K562 (cell line): Measurements from ENCODE around the gene FMN1. TPM values are rescaled to one million over a fixed set of nuclear protein-coding genes. Genes with fewer than 3 reads are reported as not detected.

Experiments used
- ATAC-seq: fragments of 200-7000 bp; cut with Tn5 transposase; 3 replicates; pipeline ENCODE4 v1.9.1; 2020; ENCODE audit warnings: moderate library complexity
- BruUV-seq: library from RNA; stranded (reverse); fragments of 400-500 nt; replicated peaks from 2 replicates; lab custom pipeline; 2021; lab: Mats Ljungman, UMichigan
- CTCF ChIA-PET: fragments of 300-600 bp; formaldehyde crosslinking; extraction: SDS; loops from one replicate; lab custom pipeline; 2021; ENCODE audit warnings: low intra/inter-chr PET ratio; lab: Yijun Ruan, JAX
- POLR2A ChIA-PET: fragments of 300-600, 350-650 bp; sonication (Branson Sonifier 250); formaldehyde crosslinking; extraction: SDS; loops from one replicate; lab custom pipeline; 2021; ENCODE audit warnings: antibody characterized with exemption, inconsistent platforms; lab: Yijun Ruan, JAX
- DNase-seq, 4 experiments: peaks; one replicate each; pipeline versions ENCODE4 v3.0.0 to v3.0.0-alpha.2; 2011 to 2018; ENCODE audit warnings: low spot score in 3 of 4, mixed read lengths in 3 of 4; ENCODE audit errors: extremely low read depth in 1 of 4
- FAIRE-seq: peaks from 2 replicates; lab custom pipeline; 2011; peaks lifted over from hg19 to GRCh38; lab: Jason Lieb, UNC
- H2AFZ ChIP-seq: 2 replicates; pipeline ENCODE4 v1.6.0; 2011; ENCODE audit warnings: low read depth, low read length, control low read depth, inconsistent platforms
- H3K27ac ChIP-seq: fragments of 200-600 bp; 3 replicates; pipeline ENCODE4 v1.8.0; 2011; ENCODE audit warnings: low read depth, mild to moderate bottlenecking, control low read depth, inconsistent platforms, low read length, moderate library complexity, mixed read lengths; ENCODE audit errors: extremely low read depth
- H3K27me3 ChIP-seq, 2 experiments: fragments of 300-600 bp in 1 of 2; 2 replicates in 1 of 2; 3 replicates in 1 of 2; pipeline versions ENCODE4 v1.6.0 to v1.8.0; 2011; ENCODE audit warnings: inconsistent platforms in 2 of 2, low read length in 2 of 2, mild to moderate bottlenecking in 1 of 2, mixed read lengths in 1 of 2, moderate library complexity in 1 of 2; ENCODE audit not compliant: control insufficient read depth in 2 of 2, insufficient read depth in 2 of 2
- H3K36me3 ChIP-seq: fragments of 300-600 bp; 3 replicates; pipeline ENCODE4 v1.8.0; 2011; ENCODE audit warnings: mild to moderate bottlenecking, low read length, inconsistent platforms; ENCODE audit not compliant: control insufficient read depth, insufficient read depth
- H3K4me1 ChIP-seq, 2 experiments: fragments of 200-600 bp in 1 of 2; replicated peaks in 1 of 2; 2 replicates in 1 of 2; 3 replicates in 1 of 2; pipeline versions ENCODE4 v1.5.1 to v1.8.0; 2011; ENCODE audit warnings: inconsistent platforms in 2 of 2, low read length in 2 of 2, mild to moderate bottlenecking in 1 of 2, mixed read lengths in 1 of 2, moderate library complexity in 1 of 2; ENCODE audit not compliant: control insufficient read depth in 2 of 2, insufficient read depth in 2 of 2
- H3K4me2 ChIP-seq: 2 replicates; pipeline ENCODE4 v1.6.1; 2011; ENCODE audit warnings: low read length, control low read depth, inconsistent platforms, mixed read lengths; ENCODE audit not compliant: insufficient read depth
- H3K4me3 ChIP-seq: fragments of 200-600 bp; sonication (generic), shearing (Covaris generic); 2 replicates; pipeline ENCODE4 v1.5.1; 2016; ENCODE audit warnings: control low read depth, inconsistent platforms
- H3K79me2 ChIP-seq: fragments of 200-600 bp; 3 replicates; pipeline ENCODE4 v1.8.0; 2011; ENCODE audit warnings: low read length, inconsistent platforms; ENCODE audit not compliant: control insufficient read depth, insufficient read depth
- H3K9ac ChIP-seq, 2 experiments: 2 replicates each; pipeline versions ENCODE4 v1.6.0 to v1.6.1; 2011; ENCODE audit warnings: low read depth in 2 of 2, low read length in 2 of 2, control low read depth in 1 of 2, inconsistent platforms in 1 of 2, mild to moderate bottlenecking in 1 of 2, mixed read lengths in 1 of 2; ENCODE audit not compliant: insufficient read depth in 1 of 2
- H3K9me1 ChIP-seq: one replicate; pipeline ENCODE4 v1.6.0; 2011; ENCODE audit warnings: inconsistent platforms, mild to moderate bottlenecking, low read length, moderate library complexity; ENCODE audit not compliant: control insufficient read depth, insufficient read depth
- H3K9me3 ChIP-seq: replicated peaks from 2 replicates; pipeline ENCODE4 v1.5.1; 2011; ENCODE audit warnings: low read depth, low read length, inconsistent platforms; ENCODE audit not compliant: control insufficient read depth, insufficient read depth
- H4K20me1 ChIP-seq: replicated peaks from 2 replicates; pipeline ENCODE4 v1.6.1; 2011; ENCODE audit warnings: low read length, inconsistent platforms, mixed read lengths; ENCODE audit not compliant: control insufficient read depth, insufficient read depth
- MTA2 ChIP-seq: fragments of 450-650 bp; IDR thresholded peaks from 2 replicates; pipeline ENCODE4 v1.6.1; 2016; ENCODE audit warnings: low read depth
- SP2 ChIP-seq: IDR thresholded peaks from 2 replicates; pipeline ENCODE4 v1.6.1; 2011; ENCODE audit warnings: mild to moderate bottlenecking, low read depth, low read length, moderate library complexity; ENCODE audit not compliant: poor library complexity, severe bottlenecking; ENCODE audit errors: extremely low read depth
- ZNF133 ChIP-seq: fragments of 250-450 bp; sonication (Bioruptor Pico); IDR thresholded peaks from 2 replicates; pipeline ENCODE4 v1.4.0; 2020; ENCODE audit warnings: mild to moderate bottlenecking
- ZNF184 ChIP-seq: sonication (generic); formaldehyde crosslinking; IDR thresholded peaks from 2 replicates; pipeline ENCODE4 v1.5.0; 2020; ENCODE audit warnings: missing genetic modification reagents
- WGBS: fragments of 100-300 bp; shearing (Covaris generic); methylation state at CpG from one replicate; pipeline ENCODE4 v1.1.6; 2016; ENCODE audit warnings: low coverage, mixed read lengths; ENCODE audit not compliant: insufficient coverage; ENCODE audit errors: missing lambda C conversion rate; 5-methylcytosine and 5-hydroxymethylcytosine counted together
- in situ Hi-C: fragments of 300-500 bp; cut with MboI; formaldehyde crosslinking; loops from 4 replicates; pipeline ENCODE4 v1.15.0; 2018; ENCODE audit warnings: inconsistent platforms, mixed read lengths
- intact Hi-C: fragments of 100-400 bp; cut with micrococcal nuclease; formaldehyde crosslinking; loops from 2 replicates; pipeline ENCODE4 v1.14.2; 2022
- polyA plus RNA-seq, 8 experiments: library from polyadenylated mRNA; depleted of rRNA in 4 of 8; stranded (reverse) in 5 of 8; unstranded in 3 of 8; fragments of >200 nt; fragmentation: Nextera tagmentation in 2 of 8; fragmentation: Illumina TruSeq in 1 of 8; extraction: Ambion mirVana in 2 of 8; extraction: Trizol in 1 of 8; gene quantifications; 2 replicates each; pipeline versions ENCODE4 v1.2.1 to v1.2.3, GENCODE V29; 2011 to 2014; ENCODE audit warnings: inconsistent platforms in 1 of 8, missing spikeins in 1 of 8
- total RNA-seq, 7 experiments: library from RNA; depleted of rRNA in 6 of 7; stranded (reverse); fragments of >200 nt in 6 of 7; fragmentation: Illumina TruSeq in 2 of 7; extraction: Trizol in 2 of 7; gene quantifications; 2 replicates each; pipeline versions ENCODE4 v1.2.1 to v1.2.3, GENCODE V29; 2011 to 2021; ENCODE audit warnings: low replicate concordance in 1 of 7
- TF ChIP-seq, protein P1 (sequence below): fragments of 450-650 bp; IDR thresholded peaks from 2 replicates; pipeline ENCODE4 v1.6.1; 2016; ENCODE audit warnings: mild to moderate bottlenecking, moderate library complexity
- TF ChIP-seq, protein P2 (sequence below): fragments of 450-650 bp; IDR thresholded peaks from 2 replicates; pipeline ENCODE4 v1.6.1; 2016; ENCODE audit warnings: antibody characterized with exemption

The FMN1 gene
- total and polyA plus RNA-seq, 9 of the 15 experiments (the other 6 are each of a cell fraction or from before 2014, with no cell fraction given): 0.03 to 0.07 (median 0.04) TPM; not detected in 6

DNA sequence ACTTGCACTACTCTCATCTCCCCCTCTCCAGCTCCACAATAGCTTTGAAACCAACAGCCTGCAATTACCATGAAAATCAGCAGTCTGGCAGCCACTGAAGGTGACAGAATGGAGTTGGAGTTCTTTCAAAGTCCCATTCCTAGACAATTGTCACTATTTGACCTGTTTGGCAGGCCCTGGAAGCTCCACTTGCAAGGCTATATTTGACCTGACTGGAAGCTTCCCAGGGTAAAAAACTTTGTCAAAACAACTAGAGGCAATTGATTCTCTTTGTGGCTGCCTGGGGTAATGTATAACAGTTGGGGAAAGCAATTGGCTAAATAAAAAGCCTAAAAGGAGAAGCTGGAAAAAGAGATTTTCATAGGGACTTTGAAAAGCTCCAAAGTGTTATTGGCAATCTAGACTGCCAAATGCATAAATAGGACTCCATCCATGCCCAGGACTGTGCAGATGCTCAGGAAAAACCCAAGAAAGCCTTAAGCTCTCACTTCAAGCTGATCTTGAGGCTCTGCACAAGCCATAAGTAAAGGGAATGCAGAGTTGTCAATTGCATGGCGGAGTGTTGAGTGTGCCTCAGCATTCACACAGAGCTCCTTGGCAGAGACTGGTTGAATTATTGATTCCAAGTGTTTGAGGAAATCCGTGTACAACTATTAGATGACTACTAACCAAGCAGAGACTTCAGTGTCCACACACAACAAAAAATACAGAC, 458.4 kb downstream of the FMN1 start:
- DNase-seq: no peak
- H3K9ac ChIP-seq: no peak overlapping the region
- no peak for ATAC-seq
- H3K27ac ChIP-seq: no peak overlapping the region
- no peak overlapping the region for H3K4me2 ChIP-seq
- in situ Hi-C loops: no loop called here
- H3K36me3 ChIP-seq: no peaks in the 10 kb centered on the region
- H3K27me3 ChIP-seq: no peaks in the 10 kb centered on the region
- FAIRE-seq: no peak
- TF ChIP-seq SP2 (no peak), ZNF184 (CRISPR knock-in tag) (no peak), ZNF133 (CRISPR knock-in tag) (no peak), MTA2 (no peak)
- TF ChIP-seq, protein P1, sequence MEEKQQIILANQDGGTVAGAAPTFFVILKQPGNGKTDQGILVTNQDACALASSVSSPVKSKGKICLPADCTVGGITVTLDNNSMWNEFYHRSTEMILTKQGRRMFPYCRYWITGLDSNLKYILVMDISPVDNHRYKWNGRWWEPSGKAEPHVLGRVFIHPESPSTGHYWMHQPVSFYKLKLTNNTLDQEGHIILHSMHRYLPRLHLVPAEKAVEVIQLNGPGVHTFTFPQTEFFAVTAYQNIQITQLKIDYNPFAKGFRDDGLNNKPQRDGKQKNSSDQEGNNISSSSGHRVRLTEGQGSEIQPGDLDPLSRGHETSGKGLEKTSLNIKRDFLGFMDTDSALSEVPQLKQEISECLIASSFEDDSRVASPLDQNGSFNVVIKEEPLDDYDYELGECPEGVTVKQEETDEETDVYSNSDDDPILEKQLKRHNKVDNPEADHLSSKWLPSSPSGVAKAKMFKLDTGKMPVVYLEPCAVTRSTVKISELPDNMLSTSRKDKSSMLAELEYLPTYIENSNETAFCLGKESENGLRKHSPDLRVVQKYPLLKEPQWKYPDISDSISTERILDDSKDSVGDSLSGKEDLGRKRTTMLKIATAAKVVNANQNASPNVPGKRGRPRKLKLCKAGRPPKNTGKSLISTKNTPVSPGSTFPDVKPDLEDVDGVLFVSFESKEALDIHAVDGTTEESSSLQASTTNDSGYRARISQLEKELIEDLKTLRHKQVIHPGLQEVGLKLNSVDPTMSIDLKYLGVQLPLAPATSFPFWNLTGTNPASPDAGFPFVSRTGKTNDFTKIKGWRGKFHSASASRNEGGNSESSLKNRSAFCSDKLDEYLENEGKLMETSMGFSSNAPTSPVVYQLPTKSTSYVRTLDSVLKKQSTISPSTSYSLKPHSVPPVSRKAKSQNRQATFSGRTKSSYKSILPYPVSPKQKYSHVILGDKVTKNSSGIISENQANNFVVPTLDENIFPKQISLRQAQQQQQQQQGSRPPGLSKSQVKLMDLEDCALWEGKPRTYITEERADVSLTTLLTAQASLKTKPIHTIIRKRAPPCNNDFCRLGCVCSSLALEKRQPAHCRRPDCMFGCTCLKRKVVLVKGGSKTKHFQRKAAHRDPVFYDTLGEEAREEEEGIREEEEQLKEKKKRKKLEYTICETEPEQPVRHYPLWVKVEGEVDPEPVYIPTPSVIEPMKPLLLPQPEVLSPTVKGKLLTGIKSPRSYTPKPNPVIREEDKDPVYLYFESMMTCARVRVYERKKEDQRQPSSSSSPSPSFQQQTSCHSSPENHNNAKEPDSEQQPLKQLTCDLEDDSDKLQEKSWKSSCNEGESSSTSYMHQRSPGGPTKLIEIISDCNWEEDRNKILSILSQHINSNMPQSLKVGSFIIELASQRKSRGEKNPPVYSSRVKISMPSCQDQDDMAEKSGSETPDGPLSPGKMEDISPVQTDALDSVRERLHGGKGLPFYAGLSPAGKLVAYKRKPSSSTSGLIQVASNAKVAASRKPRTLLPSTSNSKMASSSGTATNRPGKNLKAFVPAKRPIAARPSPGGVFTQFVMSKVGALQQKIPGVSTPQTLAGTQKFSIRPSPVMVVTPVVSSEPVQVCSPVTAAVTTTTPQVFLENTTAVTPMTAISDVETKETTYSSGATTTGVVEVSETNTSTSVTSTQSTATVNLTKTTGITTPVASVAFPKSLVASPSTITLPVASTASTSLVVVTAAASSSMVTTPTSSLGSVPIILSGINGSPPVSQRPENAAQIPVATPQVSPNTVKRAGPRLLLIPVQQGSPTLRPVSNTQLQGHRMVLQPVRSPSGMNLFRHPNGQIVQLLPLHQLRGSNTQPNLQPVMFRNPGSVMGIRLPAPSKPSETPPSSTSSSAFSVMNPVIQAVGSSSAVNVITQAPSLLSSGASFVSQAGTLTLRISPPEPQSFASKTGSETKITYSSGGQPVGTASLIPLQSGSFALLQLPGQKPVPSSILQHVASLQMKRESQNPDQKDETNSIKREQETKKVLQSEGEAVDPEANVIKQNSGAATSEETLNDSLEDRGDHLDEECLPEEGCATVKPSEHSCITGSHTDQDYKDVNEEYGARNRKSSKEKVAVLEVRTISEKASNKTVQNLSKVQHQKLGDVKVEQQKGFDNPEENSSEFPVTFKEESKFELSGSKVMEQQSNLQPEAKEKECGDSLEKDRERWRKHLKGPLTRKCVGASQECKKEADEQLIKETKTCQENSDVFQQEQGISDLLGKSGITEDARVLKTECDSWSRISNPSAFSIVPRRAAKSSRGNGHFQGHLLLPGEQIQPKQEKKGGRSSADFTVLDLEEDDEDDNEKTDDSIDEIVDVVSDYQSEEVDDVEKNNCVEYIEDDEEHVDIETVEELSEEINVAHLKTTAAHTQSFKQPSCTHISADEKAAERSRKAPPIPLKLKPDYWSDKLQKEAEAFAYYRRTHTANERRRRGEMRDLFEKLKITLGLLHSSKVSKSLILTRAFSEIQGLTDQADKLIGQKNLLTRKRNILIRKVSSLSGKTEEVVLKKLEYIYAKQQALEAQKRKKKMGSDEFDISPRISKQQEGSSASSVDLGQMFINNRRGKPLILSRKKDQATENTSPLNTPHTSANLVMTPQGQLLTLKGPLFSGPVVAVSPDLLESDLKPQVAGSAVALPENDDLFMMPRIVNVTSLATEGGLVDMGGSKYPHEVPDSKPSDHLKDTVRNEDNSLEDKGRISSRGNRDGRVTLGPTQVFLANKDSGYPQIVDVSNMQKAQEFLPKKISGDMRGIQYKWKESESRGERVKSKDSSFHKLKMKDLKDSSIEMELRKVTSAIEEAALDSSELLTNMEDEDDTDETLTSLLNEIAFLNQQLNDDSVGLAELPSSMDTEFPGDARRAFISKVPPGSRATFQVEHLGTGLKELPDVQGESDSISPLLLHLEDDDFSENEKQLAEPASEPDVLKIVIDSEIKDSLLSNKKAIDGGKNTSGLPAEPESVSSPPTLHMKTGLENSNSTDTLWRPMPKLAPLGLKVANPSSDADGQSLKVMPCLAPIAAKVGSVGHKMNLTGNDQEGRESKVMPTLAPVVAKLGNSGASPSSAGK: no peak
- TF ChIP-seq, protein P2, sequence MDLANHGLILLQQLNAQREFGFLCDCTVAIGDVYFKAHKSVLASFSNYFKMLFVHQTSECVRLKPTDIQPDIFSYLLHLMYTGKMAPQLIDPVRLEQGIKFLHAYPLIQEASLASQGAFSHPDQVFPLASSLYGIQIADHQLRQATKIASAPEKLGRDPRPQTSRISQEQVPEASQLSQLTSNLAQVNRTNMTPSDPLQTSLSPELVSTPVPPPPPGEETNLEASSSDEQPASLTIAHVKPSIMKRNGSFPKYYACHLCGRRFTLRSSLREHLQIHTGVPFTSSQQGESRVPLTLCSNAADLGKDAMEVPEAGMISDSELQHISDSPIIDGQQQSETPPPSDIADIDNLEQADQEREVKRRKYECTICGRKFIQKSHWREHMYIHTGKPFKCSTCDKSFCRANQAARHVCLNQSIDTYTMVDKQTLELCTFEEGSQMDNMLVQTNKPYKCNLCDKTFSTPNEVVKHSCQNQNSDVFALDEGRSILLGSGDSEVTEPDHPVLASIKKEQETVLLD: no peak
- H3K4me1 ChIP-seq: peaks cover 0 to 3% of the 10 kb centered on the region in 2 experiments; a peak in 1 of 5 replicates
- WGBS: 25% methylated on average over 2 of the region's 2 CpGs
- no peaks in the 10 kb centered on the region for H3K79me2 ChIP-seq
- H3K9me1 ChIP-seq: no peaks in the 10 kb centered on the region
- H3K9me3 ChIP-seq: no peaks in the 10 kb centered on the region
- H4K20me1 ChIP-seq: no peaks in the 10 kb centered on the region
- CTCF ChIA-PET: no interaction called here
- no peak overlapping the region for H2AFZ ChIP-seq
- POLR2A ChIA-PET: interaction anchor here (1.2 kb wide), 1 partner anchor 174 kb away, joined by 3 read pairs; no protein-coding TSS in a partner anchor
- intact Hi-C loops: no loop called here
- no TSS peak for BruUV-seq
- H3K4me3 ChIP-seq: no peak overlapping the region
